Upper lobe of left lung (tissue), 6 donors: Measurements from ENCODE around the gene FAM229A. TPM values are rescaled to one million over a fixed set of nuclear protein-coding genes. Genes with fewer than 3 reads are reported as not detected.

Source experiments
- ATAC-seq, 2 donors: fragments of 200-7000 bp; cut with Tn5 transposase; one replicate each; pipeline ENCODE4 v1.9.1; 2022; ENCODE audit warnings: mild to moderate bottlenecking in 2 of 2, moderate library complexity in 2 of 2; ENCODE audit not compliant: low FRiP score in 2 of 2
- DNase-seq, 2 donors: peaks; one replicate each; pipeline ENCODE4 v3.0.0-alpha.2; 2019 to 2020
- H3K27ac ChIP-seq, 4 donors: fragments of 200-600 bp; sonication (generic); one replicate each; pipeline ENCODE4 v1.5.1; 2016 to 2019
- H3K27me3 ChIP-seq, 4 donors: fragments of 200-600 bp; sonication (generic); one replicate each; pipeline ENCODE4 v1.5.1; 2017 to 2019
- H3K36me3 ChIP-seq, 4 donors: fragments of 200-600 bp; sonication (generic); one replicate each; pipeline ENCODE4 v1.5.1; 2016 to 2019
- H3K4me1 ChIP-seq, 4 donors: fragments of 200-600 bp; sonication (generic); one replicate each; pipeline ENCODE4 v1.5.1; 2018 to 2019
- H3K4me3 ChIP-seq, 4 donors: fragments of 200-600 bp; sonication (generic); one replicate each; pipeline ENCODE4 v1.5.1; 2017 to 2019; ENCODE audit warnings: mild to moderate bottlenecking in 2 of 4, moderate library complexity in 1 of 4
- H3K9me3 ChIP-seq, 4 donors: fragments of 200-600 bp; sonication (generic); one replicate each; pipeline ENCODE4 v1.5.1; 2018 to 2019
- EP300 ChIP-seq, 4 donors: sonication (generic); formaldehyde crosslinking; IDR thresholded peaks; one replicate each; pipeline ENCODE4 v1.5.1; 2017; ENCODE audit warnings: antibody characterized with exemption in 4 of 4, control low read depth in 2 of 4
- POLR2A ChIP-seq, 4 donors: fragments of 450-650 bp; IDR thresholded peaks; one replicate each; pipeline ENCODE4 v1.5.1; 2016 to 2017; ENCODE audit warnings: antibody characterized with exemption in 4 of 4, mild to moderate bottlenecking in 2 of 4
- POLR2AphosphoS5 ChIP-seq, 2 donors: sonication (generic); formaldehyde crosslinking; IDR thresholded peaks; one replicate each; pipeline ENCODE4 v1.5.1; 2017; ENCODE audit warnings: antibody characterized with exemption in 2 of 2
- WGBS, 2 donors: methylation state at CpG; one replicate each; pipeline ENCODE4 v1.1.5; 2017 to 2018; 5-methylcytosine and 5-hydroxymethylcytosine counted together
- total RNA-seq, 6 donors: library from RNA; depleted of rRNA in 4 of 6; stranded (reverse); fragments of >200 nt in 4 of 6; gene quantifications; one replicate each; pipeline versions ENCODE4 v1.1.0 to v1.2.1, GENCODE V29; 2016 to 2021
- TF ChIP-seq, protein P1 (sequence below), 6 experiments: fragments of 450-650 bp in 4 of 6; fragments of 200-600 bp in 2 of 6; sonication (generic) in 2 of 6; IDR thresholded peaks; one replicate each; pipeline ENCODE4 v1.5.1; 2016 to 2019; ENCODE audit warnings: antibody characterized with exemption in 6 of 6
- donor health status: DM: no; HTN: no; CAD: no; lungs with moderate emphysema.
- donor health status: DM: no; HTN: yes; CAD: no; lungs with severe emphysema.

The FAM229A gene
- total RNA-seq, 6 donors from 2014 or later: 4.3 to 43.0 (median 10.5) TPM

DNA sequence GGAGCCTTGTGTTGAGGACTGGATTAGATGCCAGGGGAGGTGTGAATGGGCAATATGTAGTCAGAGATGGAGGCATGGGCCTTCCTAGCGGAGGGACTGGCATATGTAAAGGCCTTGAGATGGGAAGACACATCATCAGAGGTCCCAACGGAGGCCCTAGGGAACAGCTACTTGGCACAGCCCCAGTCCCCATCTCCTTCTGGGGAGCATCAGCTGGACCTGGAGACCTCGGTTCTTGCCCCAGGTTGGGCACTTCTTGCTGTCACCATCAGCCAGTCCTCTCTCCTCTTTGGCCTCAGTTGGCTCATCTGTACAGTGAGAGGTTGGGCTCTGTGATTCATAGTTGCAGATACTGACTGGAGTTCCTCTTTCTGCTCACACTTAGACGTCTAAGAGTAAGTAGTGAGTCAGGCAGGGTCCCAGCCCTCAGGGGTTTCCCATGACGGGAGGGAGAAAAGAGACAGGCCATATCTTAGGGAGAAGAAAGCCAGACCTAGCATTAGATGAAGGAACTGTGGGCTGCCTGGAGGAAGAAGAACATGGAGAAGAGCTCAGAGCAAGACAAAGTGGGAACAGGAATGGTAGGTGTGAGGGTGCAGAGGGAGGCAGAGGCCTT, 22.8 kb downstream of the FAM229A start:
- no peaks in the 10 kb centered on the region for H3K36me3 ChIP-seq
- H3K4me3 ChIP-seq: no peak overlapping the region
- no peak overlapping the region for H3K27ac ChIP-seq
- WGBS, 2 donors: 71 to 72% methylated on average over 3 to 5 of the region's 5 CpGs
- H3K9me3 ChIP-seq: no peaks in the 10 kb centered on the region
- ATAC-seq (no peak), DNase-seq (peak in 1 of 2 donors; percentile 43)
- peaks cover 43 to 56% (median 46%) of the 10 kb centered on the region in 4 donors for H3K4me1 ChIP-seq
- H3K27me3 ChIP-seq: no peaks in the 10 kb centered on the region
- TF ChIP-seq POLR2A (IDR thresholded peaks at IDR 0.05): no peak
- TF ChIP-seq, protein P1, sequence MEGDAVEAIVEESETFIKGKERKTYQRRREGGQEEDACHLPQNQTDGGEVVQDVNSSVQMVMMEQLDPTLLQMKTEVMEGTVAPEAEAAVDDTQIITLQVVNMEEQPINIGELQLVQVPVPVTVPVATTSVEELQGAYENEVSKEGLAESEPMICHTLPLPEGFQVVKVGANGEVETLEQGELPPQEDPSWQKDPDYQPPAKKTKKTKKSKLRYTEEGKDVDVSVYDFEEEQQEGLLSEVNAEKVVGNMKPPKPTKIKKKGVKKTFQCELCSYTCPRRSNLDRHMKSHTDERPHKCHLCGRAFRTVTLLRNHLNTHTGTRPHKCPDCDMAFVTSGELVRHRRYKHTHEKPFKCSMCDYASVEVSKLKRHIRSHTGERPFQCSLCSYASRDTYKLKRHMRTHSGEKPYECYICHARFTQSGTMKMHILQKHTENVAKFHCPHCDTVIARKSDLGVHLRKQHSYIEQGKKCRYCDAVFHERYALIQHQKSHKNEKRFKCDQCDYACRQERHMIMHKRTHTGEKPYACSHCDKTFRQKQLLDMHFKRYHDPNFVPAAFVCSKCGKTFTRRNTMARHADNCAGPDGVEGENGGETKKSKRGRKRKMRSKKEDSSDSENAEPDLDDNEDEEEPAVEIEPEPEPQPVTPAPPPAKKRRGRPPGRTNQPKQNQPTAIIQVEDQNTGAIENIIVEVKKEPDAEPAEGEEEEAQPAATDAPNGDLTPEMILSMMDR (IDR thresholded peaks at IDR 0.05): no peak

- no peak overlapping the region for H3K4me3 ChIP-seq
- ATAC-seq (no peak), DNase-seq (no peak)
- no peaks in the 10 kb centered on the region for H3K36me3 ChIP-seq
- no peak for TF ChIP-seq EP300 (IDR thresholded peaks at IDR 0.05)
- TF ChIP-seq POLR2AphosphoS5 (IDR thresholded peaks at IDR 0.05): no peak
- no peak for TF ChIP-seq POLR2A (IDR thresholded peaks at IDR 0.05)
- TF ChIP-seq, protein P1 (IDR thresholded peaks at IDR 0.05): no peak
- WGBS, 2 donors: 84 to 85% methylated on average over 12 to 14 of the region's 14 CpGs
- H3K27me3 ChIP-seq: no peaks in the 10 kb centered on the region
- H3K4me1 ChIP-seq: peaks cover 44 to 59% (median 49%) of the 10 kb centered on the region in 4 donors
- H3K9me3 ChIP-seq: no peaks in the 10 kb centered on the region
- peak overlapping the region in 2 of 4 donors; percentile 16 to 58 for H3K27ac ChIP-seq
Measured at GRCh38 chr1:32338637-32339145, 23.6 kb downstream of the FAM229A start.

GRCh38 chr1:32337855-32338636, 24.2 kb downstream of the FAM229A start:
- ATAC-seq (peak; percentile 19 to 38), DNase-seq (peak; percentile 57 to 84)
- Histone ChIP-seq H3K36me3 (peaks cover 0 to 6% (median under 1%) of the 10 kb centered on the region in 4 donors), H3K9me3 (no peaks in the 10 kb centered on the region), H3K4me3 (no peak overlapping the region), H3K27me3 (no peaks in the 10 kb centered on the region), H3K4me1 (peaks cover 44 to 62% (median 51%) of the 10 kb centered on the region in 4 donors), H3K27ac (peak overlapping the region in 3 of 4 donors; percentile 16 to 89 (median 58))
- WGBS, 2 donors: 20 to 58% methylated on average over 1 to 16 of the region's 16 CpGs
- no peak for TF ChIP-seq EP300 (IDR thresholded peaks at IDR 0.05)
- no peak for TF ChIP-seq POLR2AphosphoS5 (IDR thresholded peaks at IDR 0.05)
- no peak for TF ChIP-seq POLR2A (IDR thresholded peaks at IDR 0.05)

- H3K36me3 ChIP-seq: peaks cover 2 to 16% (median 9%) of the 10 kb centered on the region in 4 donors
- H3K27ac ChIP-seq: peak overlapping the region; percentile 72 to 89 (median 78)
- 20 to 65% methylated on average over 1 to 4 of the region's 8 CpGs for WGBS, 2 donors
- H3K27me3 ChIP-seq: no peaks in the 10 kb centered on the region
- peaks cover 41 to 66% (median 53%) of the 10 kb centered on the region in 4 donors for H3K4me1 ChIP-seq
- DNase-seq: peak in 1 of 2 donors; percentile 76
- ATAC-seq: peak; percentile 57 to 74
- TF ChIP-seq, protein P1 (IDR thresholded peaks at IDR 0.05): no peak
- TF ChIP-seq POLR2A (IDR thresholded peaks at IDR 0.05): no peak
- TF ChIP-seq EP300 (IDR thresholded peaks at IDR 0.05): no peak
- no peak for TF ChIP-seq POLR2AphosphoS5 (IDR thresholded peaks at IDR 0.05)
- peak overlapping the region in 1 of 4 donors; percentile 87 for H3K4me3 ChIP-seq
- H3K9me3 ChIP-seq: no peaks in the 10 kb centered on the region
Measured at GRCh38 chr1:32336963-32337675, 25.2 kb downstream of the FAM229A start.

DNA sequence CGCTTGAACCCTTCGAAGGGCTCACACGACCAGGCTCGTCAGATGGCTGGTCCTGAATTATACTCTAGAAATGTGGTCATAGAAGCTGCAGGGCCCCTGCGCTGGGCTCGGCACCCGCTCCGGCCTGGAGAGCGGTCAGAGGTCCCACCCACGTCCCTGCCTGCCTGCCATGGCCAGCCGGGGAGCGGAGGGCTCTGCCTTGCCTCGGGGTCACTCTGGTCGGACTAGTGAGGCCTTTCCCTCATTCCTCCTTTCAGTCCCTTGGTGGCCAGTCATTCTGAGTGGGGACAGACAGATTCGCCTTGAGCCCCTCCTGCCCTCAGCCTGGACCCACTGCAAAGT, 25.7 kb downstream of the FAM229A start:
- Histone ChIP-seq H3K9me3 (no peaks in the 10 kb centered on the region), H3K27me3 (no peaks in the 10 kb centered on the region), H3K4me1 (peaks cover 41 to 64% (median 48%) of the 10 kb centered on the region in 4 donors), H3K4me3 (peak overlapping the region in 3 of 4 donors; percentile 63 to 87 (median 76)), H3K36me3 (peaks cover 8 to 21% (median 14%) of the 10 kb centered on the region in 4 donors), H3K27ac (peak overlapping the region; percentile 72 to 89 (median 78))
- ATAC-seq: peak in 1 of 2 donors; percentile 7
- no peak for DNase-seq
- WGBS, 2 donors: 44% methylated on average over 13 of the region's 15 CpGs; no CpG with 5 or more reads in 1 of the 2 donors
- no peak for TF ChIP-seq POLR2AphosphoS5 (IDR thresholded peaks at IDR 0.05)
